HFF-Myc (cell line): Measurements from ENCODE around the gene TDRD9.

Experiments used
- DNase-seq: peaks from one replicate; pipeline ENCODE4 v3.0.0-alpha.2; 2011; ENCODE audit warnings: low read depth; ENCODE audit errors: extremely low read depth
- H3K4me3 ChIP-seq: replicated peaks from 2 replicates; pipeline ENCODE4 v1.5.1; 2011; ENCODE audit warnings: low read depth, mild to moderate bottlenecking, control low read depth, low read length
- CTCF ChIP-seq: IDR thresholded peaks from 2 replicates; pipeline ENCODE4 v1.5.1; 2012; ENCODE audit warnings: mild to moderate bottlenecking, low read depth, low read length, control low read depth; ENCODE audit errors: missing control alignments

The TDRD9 gene

GRCh38 chr14:103989034-103989433, 60.8 kb downstream of the TDRD9 start:
- no peak for DNase-seq

GRCh38 chr14:103989964-103990363, 61.7 kb downstream of the TDRD9 start:
- H3K4me3 ChIP-seq, result no peak overlapping the region
- no peak for DNase-seq
- no peak for TF ChIP-seq CTCF

More at GRCh38 chr14:103989034-103989433, 60.8 kb downstream of the TDRD9 start:
- H3K4me3 ChIP-seq, result no peak overlapping the region
- TF ChIP-seq CTCF, result no peak

- no peak for TF ChIP-seq CTCF
- H3K4me3 ChIP-seq, result no peak overlapping the region
- DNase-seq, result no peak
Observed at GRCh38 chr14:103994535-103995184, 66.4 kb downstream of the TDRD9 start.

- TF ChIP-seq CTCF, result no peak
- no peak for DNase-seq
- no peak overlapping the region for H3K4me3 ChIP-seq
Observed at GRCh38 chr14:103995876-103996275, 67.6 kb downstream of the TDRD9 start.

GRCh38 chr14:103997391-103997790, 69.1 kb downstream of the TDRD9 start:
- DNase-seq, result no peak
- TF ChIP-seq CTCF, result no peak
- H3K4me3 ChIP-seq, result no peak overlapping the region

GRCh38 chr14:103998027-103998426, 69.8 kb downstream of the TDRD9 start:
- no peak overlapping the region for H3K4me3 ChIP-seq
- TF ChIP-seq CTCF, result no peak
- DNase-seq, result no peak
